ENCODE data around the gene PLCL1.

Gene PLCL1

GRCh38 chr2:197839856-197840255 lies 35.5 kb downstream of the PLCL1 start:
- Histone ChIP-seq H3K4me3 (ENCODE audit: low read depth in 1 of 2, low read length in 2 of 2) (no peak overlapping the region), H3K27me3 (ENCODE audit: control insufficient read depth in 1 of 2, insufficient read depth in 2 of 2, low read length in 2 of 2) (no peaks in the 10 kb centered on the region), H3K9me3 (ENCODE audit: low read length) (no peaks in the 10 kb centered on the region), H3K9ac (ENCODE audit: low read length) (no peak overlapping the region), H3K27ac (ENCODE audit: low read depth, low read length) (no peak overlapping the region), H3K36me3 (ENCODE audit: insufficient read depth, low read length) (no peaks in the 10 kb centered on the region), H3K4me1 (ENCODE audit: insufficient read depth, low read length) (peaks cover 4% of the 10 kb centered on the region)

GRCh38 chr2:197846128-197846527 lies 41.7 kb downstream of the PLCL1 start:
- Histone ChIP-seq H3K27ac (ENCODE audit: low read depth, low read length) (no peak overlapping the region), H3K9me3 (ENCODE audit: low read length) (no peaks in the 10 kb centered on the region), H3K4me3 (ENCODE audit: low read depth in 1 of 2, low read length in 2 of 2) (no peak overlapping the region), H3K36me3 (ENCODE audit: insufficient read depth, low read length) (no peaks in the 10 kb centered on the region), H3K9ac (ENCODE audit: low read length) (no peak overlapping the region), H3K4me1 (ENCODE audit: insufficient read depth, low read length) (peaks cover 17% of the 10 kb centered on the region), H3K27me3 (ENCODE audit: control insufficient read depth in 1 of 2, insufficient read depth in 2 of 2, low read length in 2 of 2) (no peaks in the 10 kb centered on the region)

- Histone ChIP-seq H3K27me3 (ENCODE audit: control insufficient read depth in 1 of 2, insufficient read depth in 2 of 2, low read length in 2 of 2) (no peaks in the 10 kb centered on the region), H3K36me3 (ENCODE audit: insufficient read depth, low read length) (no peaks in the 10 kb centered on the region), H3K9ac (ENCODE audit: low read length) (no peak overlapping the region), H3K4me1 (ENCODE audit: insufficient read depth, low read length) (peaks cover 23% of the 10 kb centered on the region), H3K4me3 (ENCODE audit: low read depth in 1 of 2, low read length in 2 of 2) (no peak overlapping the region), H3K27ac (ENCODE audit: low read depth, low read length) (no peak overlapping the region), H3K9me3 (ENCODE audit: low read length) (no peaks in the 10 kb centered on the region)
Observed at GRCh38 chr2:197846777-197847176, 42.4 kb downstream of the PLCL1 start.

- H3K27me3 ChIP-seq (ENCODE audit: control insufficient read depth in 1 of 2, insufficient read depth in 2 of 2, low read length in 2 of 2), result no peaks in the 10 kb centered on the region
- no peaks in the 10 kb centered on the region for H3K36me3 ChIP-seq (ENCODE audit: insufficient read depth, low read length)
- no peaks in the 10 kb centered on the region for H3K9me3 ChIP-seq (ENCODE audit: low read length)
- H3K4me1 ChIP-seq (ENCODE audit: insufficient read depth, low read length), result peaks cover 23% of the 10 kb centered on the region
- no peak overlapping the region for H3K4me3 ChIP-seq (ENCODE audit: low read depth in 1 of 2, low read length in 2 of 2)
- no peak overlapping the region for H3K9ac ChIP-seq (ENCODE audit: low read length)
- no peak overlapping the region for H3K27ac ChIP-seq (ENCODE audit: low read depth, low read length)
Observed at GRCh38 chr2:197847651-197848401, 43.4 kb downstream of the PLCL1 start.

GRCh38 chr2:197848602-197849001 lies 44.2 kb downstream of the PLCL1 start:
- Histone ChIP-seq H3K9ac (ENCODE audit: low read length) (no peak overlapping the region), H3K36me3 (ENCODE audit: insufficient read depth, low read length) (no peaks in the 10 kb centered on the region), H3K27ac (ENCODE audit: low read depth, low read length) (no peak overlapping the region), H3K27me3 (ENCODE audit: control insufficient read depth in 1 of 2, insufficient read depth in 2 of 2, low read length in 2 of 2) (no peaks in the 10 kb centered on the region), H3K9me3 (ENCODE audit: low read length) (no peaks in the 10 kb centered on the region), H3K4me1 (ENCODE audit: insufficient read depth, low read length) (peaks cover 23% of the 10 kb centered on the region), H3K4me3 (ENCODE audit: low read depth in 1 of 2, low read length in 2 of 2) (no peak overlapping the region)

- Histone ChIP-seq H3K27ac (ENCODE audit: low read depth, low read length) (no peak overlapping the region), H3K9me3 (ENCODE audit: low read length) (no peaks in the 10 kb centered on the region), H3K27me3 (ENCODE audit: control insufficient read depth in 1 of 2, insufficient read depth in 2 of 2, low read length in 2 of 2) (no peaks in the 10 kb centered on the region), H3K36me3 (ENCODE audit: insufficient read depth, low read length) (no peaks in the 10 kb centered on the region), H3K4me1 (ENCODE audit: insufficient read depth, low read length) (peaks cover 23% of the 10 kb centered on the region), H3K9ac (ENCODE audit: low read length) (no peak overlapping the region), H3K4me3 (ENCODE audit: low read depth in 1 of 2, low read length in 2 of 2) (no peak overlapping the region)
Observed at GRCh38 chr2:197850882-197851450, 46.6 kb downstream of the PLCL1 start.

- Histone ChIP-seq H3K4me3 (ENCODE audit: low read depth in 1 of 2, low read length in 2 of 2) (no peak overlapping the region), H3K9me3 (ENCODE audit: low read length) (no peaks in the 10 kb centered on the region), H3K4me1 (ENCODE audit: insufficient read depth, low read length) (peaks cover 23% of the 10 kb centered on the region), H3K36me3 (ENCODE audit: insufficient read depth, low read length) (no peaks in the 10 kb centered on the region), H3K27me3 (ENCODE audit: control insufficient read depth in 1 of 2, insufficient read depth in 2 of 2, low read length in 2 of 2) (no peaks in the 10 kb centered on the region), H3K27ac (ENCODE audit: low read depth, low read length) (no peak overlapping the region), H3K9ac (ENCODE audit: low read length) (no peak overlapping the region)
Observed at GRCh38 chr2:197851451-197851850, 47.1 kb downstream of the PLCL1 start.

GRCh38 chr2:197852108-197852507 lies 47.7 kb downstream of the PLCL1 start:
- Histone ChIP-seq H3K36me3 (ENCODE audit: insufficient read depth, low read length) (no peaks in the 10 kb centered on the region), H3K9me3 (ENCODE audit: low read length) (no peaks in the 10 kb centered on the region), H3K4me1 (ENCODE audit: insufficient read depth, low read length) (peaks cover 17% of the 10 kb centered on the region), H3K4me3 (ENCODE audit: low read depth in 1 of 2, low read length in 2 of 2) (no peak overlapping the region), H3K27ac (ENCODE audit: low read depth, low read length) (no peak overlapping the region), H3K27me3 (ENCODE audit: control insufficient read depth in 1 of 2, insufficient read depth in 2 of 2, low read length in 2 of 2) (no peaks in the 10 kb centered on the region), H3K9ac (ENCODE audit: low read length) (no peak overlapping the region)

- Histone ChIP-seq H3K4me1 (ENCODE audit: insufficient read depth, low read length) (peaks cover 7% of the 10 kb centered on the region), H3K9ac (ENCODE audit: low read length) (no peak overlapping the region)
Observed at GRCh38 chr2:197853549-197853948, 49.2 kb downstream of the PLCL1 start.

GRCh38 chr2:197857476-197858107 lies 53.2 kb downstream of the PLCL1 start:
- peaks cover 7% of the 10 kb centered on the region for H3K9me3 ChIP-seq (ENCODE audit: low read length)
- no peak overlapping the region for H3K4me3 ChIP-seq (ENCODE audit: low read depth in 1 of 2, low read length in 2 of 2)
- no peaks in the 10 kb centered on the region for H3K27me3 ChIP-seq (ENCODE audit: control insufficient read depth in 1 of 2, insufficient read depth in 2 of 2, low read length in 2 of 2)
- no peak overlapping the region for H3K27ac ChIP-seq (ENCODE audit: low read depth, low read length)
- H3K4me1 ChIP-seq (ENCODE audit: insufficient read depth, low read length), result no peaks in the 10 kb centered on the region
- no peak overlapping the region for H3K9ac ChIP-seq (ENCODE audit: low read length)
- no peaks in the 10 kb centered on the region for H3K36me3 ChIP-seq (ENCODE audit: insufficient read depth, low read length)

More at GRCh38 chr2:197853549-197853948, 49.2 kb downstream of the PLCL1 start:
- Histone ChIP-seq H3K36me3 (ENCODE audit: insufficient read depth, low read length) (no peaks in the 10 kb centered on the region), H3K9me3 (ENCODE audit: low read length) (peaks cover 2% of the 10 kb centered on the region), H3K27ac (ENCODE audit: low read depth, low read length) (no peak overlapping the region), H3K4me3 (ENCODE audit: low read depth in 1 of 2, low read length in 2 of 2) (no peak overlapping the region), H3K27me3 (ENCODE audit: control insufficient read depth in 1 of 2, insufficient read depth in 2 of 2, low read length in 2 of 2) (no peaks in the 10 kb centered on the region)

- Histone ChIP-seq H3K4me3 (ENCODE audit: low read depth in 1 of 2, low read length in 2 of 2) (no peak overlapping the region), H3K36me3 (ENCODE audit: insufficient read depth, low read length) (no peaks in the 10 kb centered on the region), H3K27me3 (ENCODE audit: control insufficient read depth in 1 of 2, insufficient read depth in 2 of 2, low read length in 2 of 2) (no peaks in the 10 kb centered on the region), H3K27ac (ENCODE audit: low read depth, low read length) (no peak overlapping the region), H3K9ac (ENCODE audit: low read length) (no peak overlapping the region), H3K4me1 (ENCODE audit: insufficient read depth, low read length) (no peaks in the 10 kb centered on the region), H3K9me3 (ENCODE audit: low read length) (peaks cover 7% of the 10 kb centered on the region)
Observed at GRCh38 chr2:197858607-197859140, 54.3 kb downstream of the PLCL1 start.

All from muscle layer of colon (tissue), 2 donors.